GM23338 (cell line): ENCODE measurements around the gene ABI1. TPM values are rescaled to one million over a fixed set of nuclear protein-coding genes. Genes with fewer than 3 reads are reported as not detected.

Experiments
- ATAC-seq: fragments of 200-7000 bp; cut with Tn5 transposase; 3 replicates; pipeline ENCODE4 v1.9.1; 2020
- DNase-seq: peaks from one replicate; pipeline ENCODE4 v3.0.0-alpha.2; 2015; ENCODE audit warnings: low spot score
- H2AFZ ChIP-seq: fragments of 200-600 bp; sonication (generic); 2 replicates; pipeline ENCODE4 v1.8.0; 2016; ENCODE audit warnings: antibody characterized with exemption, mild to moderate bottlenecking, moderate library complexity
- H3F3A ChIP-seq: fragments of 200-600 bp; sonication (generic); replicated peaks from 2 replicates; pipeline ENCODE4 v1.8.0; 2017; ENCODE audit warnings: antibody characterized with exemption, mixed run types, low read depth
- H3K27ac ChIP-seq: fragments of 200-600 bp; sonication (generic); 2 replicates; pipeline ENCODE4 v1.6.1; 2016; ENCODE audit warnings: low read depth
- H3K27me3 ChIP-seq: fragments of 200-600 bp; sonication (generic); 2 replicates; pipeline ENCODE4 v1.8.0; 2016; ENCODE audit warnings: mild to moderate bottlenecking, mixed run types, moderate library complexity; ENCODE audit not compliant: insufficient read depth
- H3K36me3 ChIP-seq: fragments of 200-600 bp; sonication (generic); 2 replicates; pipeline ENCODE4 v1.8.0; 2016; ENCODE audit warnings: mild to moderate bottlenecking; ENCODE audit not compliant: insufficient read depth
- H3K4me1 ChIP-seq: fragments of 200-600 bp; sonication (generic); 2 replicates; pipeline ENCODE4 v1.8.0; 2016; ENCODE audit warnings: mild to moderate bottlenecking, moderate library complexity; ENCODE audit not compliant: insufficient read depth
- H3K4me2 ChIP-seq: fragments of 200-600 bp; sonication (generic); 2 replicates; pipeline ENCODE4 v1.7.1; 2017; ENCODE audit warnings: mixed run types
- H3K4me3 ChIP-seq: fragments of 200-600 bp; sonication (generic); 2 replicates; pipeline ENCODE4 v1.6.1; 2016; ENCODE audit warnings: mixed run types
- H3K79me2 ChIP-seq: fragments of 200-600 bp; sonication (generic); replicated peaks from 2 replicates; pipeline ENCODE4 v1.8.0; 2017; ENCODE audit warnings: mild to moderate bottlenecking; ENCODE audit not compliant: insufficient read depth
- H3K9me2 ChIP-seq: fragments of 200-600 bp; sonication (generic); 2 replicates; pipeline ENCODE4 v1.8.0; 2017; ENCODE audit not compliant: insufficient read depth
- H4K20me1 ChIP-seq: fragments of 200-600 bp; sonication (generic); replicated peaks from 2 replicates; pipeline ENCODE4 v1.8.0; 2017; ENCODE audit warnings: mild to moderate bottlenecking; ENCODE audit not compliant: insufficient read depth
- H3K27ac Mint-ChIP-seq: 2 replicates; pipeline ENCODE4 v1.8.0; 2020; ENCODE audit warnings: inconsistent platforms, mild to moderate bottlenecking, moderate library complexity, mixed read lengths
- H3K27me3 Mint-ChIP-seq: 3 replicates; pipeline ENCODE4 v1.8.0; 2022; ENCODE audit warnings: low read depth, mild to moderate bottlenecking, moderate library complexity, mixed read lengths, inconsistent platforms; ENCODE audit not compliant: insufficient read depth, poor library complexity
- H3K36me3 Mint-ChIP-seq: 3 replicates; pipeline ENCODE4 v1.8.0; 2021; ENCODE audit warnings: low read depth, mild to moderate bottlenecking, inconsistent platforms, moderate library complexity, mixed read lengths
- H3K4me1 Mint-ChIP-seq: 3 replicates; pipeline ENCODE4 v1.8.0; 2020; ENCODE audit warnings: mild to moderate bottlenecking, inconsistent platforms, mixed read lengths
- H3K4me3 Mint-ChIP-seq: 3 replicates; pipeline ENCODE4 v1.8.0; 2021; ENCODE audit warnings: moderate library complexity, mild to moderate bottlenecking, inconsistent platforms, mixed read lengths
- H3K9me3 Mint-ChIP-seq: 3 replicates; pipeline ENCODE4 v1.8.0; 2020; ENCODE audit warnings: moderate library complexity, mild to moderate bottlenecking, inconsistent platforms, mixed read lengths
- CREB1 ChIP-seq: fragments of 250-450 bp; sonication (Bioruptor Pico); IDR thresholded peaks from 2 replicates; pipeline ENCODE4 v1.5.0; 2020; ENCODE audit warnings: low read depth, mild to moderate bottlenecking, moderate library complexity
- EZH2 ChIP-seq: fragments of 200-600 bp; sonication (generic); IDR thresholded peaks from one replicate; pipeline ENCODE4 v1.8.0; 2017; ENCODE audit warnings: antibody characterized with exemption, mild to moderate bottlenecking, low read depth; ENCODE audit not compliant: unreplicated experiment
- EZH2phosphoT487 ChIP-seq: fragments of 200-600 bp; sonication (generic); IDR thresholded peaks from one replicate; pipeline ENCODE4 v1.8.1; 2018; ENCODE audit warnings: antibody characterized with exemption; ENCODE audit not compliant: unreplicated experiment
- JUNB ChIP-seq: IDR thresholded peaks from one replicate; pipeline ENCODE4 v1.6.1; 2016; ENCODE audit warnings: antibody characterized with exemption; ENCODE audit not compliant: unreplicated experiment
- NANOG ChIP-seq: IDR thresholded peaks from 2 replicates; pipeline ENCODE4 v1.6.1; 2016; ENCODE audit warnings: antibody characterized with exemption, borderline replicate concordance
- POLR2AphosphoS5 ChIP-seq: IDR thresholded peaks from 2 replicates; pipeline ENCODE4 v1.6.1; 2016; ENCODE audit warnings: antibody characterized with exemption, low read depth
- STAT1 ChIP-seq: IDR thresholded peaks from one replicate; pipeline ENCODE4 v1.6.1; 2016; ENCODE audit warnings: antibody characterized with exemption; ENCODE audit not compliant: unreplicated experiment
- ZNF114 ChIP-seq: fragments of 250-450 bp; sonication (Bioruptor Pico); IDR thresholded peaks from 2 replicates; pipeline ENCODE4 v1.5.0; 2020; ENCODE audit warnings: mild to moderate bottlenecking, moderate library complexity
- ZNF331 ChIP-seq: fragments of 250-450 bp; sonication (Bioruptor Pico); IDR thresholded peaks from 2 replicates; pipeline ENCODE4 v1.5.0; 2020; ENCODE audit warnings: low read depth, mild to moderate bottlenecking, moderate library complexity
- polyA plus RNA-seq: library from polyadenylated mRNA; unstranded; fragments of >200 nt; fragmentation: Nextera tagmentation; extraction: Ambion mirVana; gene quantifications from 2 replicates; pipeline ENCODE4 v1.2.1, GENCODE V29; 2016
- total RNA-seq: library from RNA; depleted of rRNA; stranded (reverse); fragments of >200 nt; shearing (Covaris generic); gene quantifications from 2 replicates; pipeline ENCODE4 v1.2.3, GENCODE V29; 2014
- TF ChIP-seq, protein P1 (sequence below): IDR thresholded peaks from 2 replicates; pipeline ENCODE4 v1.6.1; 2016; ENCODE audit warnings: antibody characterized with exemption
- TF ChIP-seq, protein P2 (sequence below): fragments of 250-450 bp; sonication (Bioruptor Pico); IDR thresholded peaks from 2 replicates; pipeline ENCODE4 v1.5.0; 2020; ENCODE audit warnings: mild to moderate bottlenecking, moderate library complexity

ABI1 gene
- total and polyA plus RNA-seq, 2 experiments from 2014 or later: 22.3 to 30.7 TPM

DNA sequence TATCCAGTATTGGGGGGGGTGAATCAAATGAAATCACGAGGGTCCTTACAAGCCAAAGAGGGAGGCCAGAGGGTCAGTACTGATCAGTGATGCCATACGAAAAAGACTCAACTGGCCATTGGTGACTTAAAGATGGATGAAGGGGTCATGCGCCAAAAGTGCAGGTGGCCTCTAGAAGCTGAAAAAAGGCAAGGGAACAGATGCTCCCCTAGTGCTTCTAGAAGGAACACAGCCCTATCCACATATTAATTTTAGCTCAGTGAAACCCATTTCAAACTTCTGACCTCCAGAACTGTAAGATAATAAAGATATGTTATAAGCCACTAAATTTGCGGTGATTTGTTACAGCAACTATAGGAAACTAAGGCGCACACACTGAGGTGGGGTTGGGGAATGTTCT is 62.5 kb downstream of the ABI1 start:
- H3F3A ChIP-seq: no peaks in the 10 kb centered on the region
- no peak overlapping the region for H3K4me2 ChIP-seq
- Mint-ChIP-seq H3K27ac (no peak overlapping the region), H3K36me3 (peaks cover 32% of the 10 kb centered on the region), H3K4me1 (peaks cover 12% of the 10 kb centered on the region), H3K4me3 (no peak overlapping the region), H3K9me3 (peaks cover 29% of the 10 kb centered on the region), H3K27me3 (no peaks in the 10 kb centered on the region)
- H3K9me2 ChIP-seq: no peaks in the 10 kb centered on the region
- no peaks in the 10 kb centered on the region for H4K20me1 ChIP-seq
- H3K4me3 ChIP-seq: no peak overlapping the region
- H3K27ac ChIP-seq: no peak overlapping the region
- peaks cover 99% of the 10 kb centered on the region for H3K79me2 ChIP-seq
- peaks cover 12% of the 10 kb centered on the region for H3K4me1 ChIP-seq
- H2AFZ ChIP-seq: no peak overlapping the region
- TF ChIP-seq JUNB: no peak
- no peak for TF ChIP-seq POLR2AphosphoS5
- no peak for TF ChIP-seq EZH2
- no peak for TF ChIP-seq EZH2phosphoT487
- TF ChIP-seq NANOG: no peak
- no peak for TF ChIP-seq ZNF331 (CRISPR knock-in tag)
- TF ChIP-seq, protein P1, sequence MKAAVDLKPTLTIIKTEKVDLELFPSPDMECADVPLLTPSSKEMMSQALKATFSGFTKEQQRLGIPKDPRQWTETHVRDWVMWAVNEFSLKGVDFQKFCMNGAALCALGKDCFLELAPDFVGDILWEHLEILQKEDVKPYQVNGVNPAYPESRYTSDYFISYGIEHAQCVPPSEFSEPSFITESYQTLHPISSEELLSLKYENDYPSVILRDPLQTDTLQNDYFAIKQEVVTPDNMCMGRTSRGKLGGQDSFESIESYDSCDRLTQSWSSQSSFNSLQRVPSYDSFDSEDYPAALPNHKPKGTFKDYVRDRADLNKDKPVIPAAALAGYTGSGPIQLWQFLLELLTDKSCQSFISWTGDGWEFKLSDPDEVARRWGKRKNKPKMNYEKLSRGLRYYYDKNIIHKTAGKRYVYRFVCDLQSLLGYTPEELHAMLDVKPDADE: no peak
- no peaks in the 10 kb centered on the region for H3K27me3 ChIP-seq
- ATAC-seq: no peak
- peaks cover 3% of the 10 kb centered on the region; the same call in 1 of the 2 replicates for H3K36me3 ChIP-seq
- DNase-seq: no peak

DNA sequence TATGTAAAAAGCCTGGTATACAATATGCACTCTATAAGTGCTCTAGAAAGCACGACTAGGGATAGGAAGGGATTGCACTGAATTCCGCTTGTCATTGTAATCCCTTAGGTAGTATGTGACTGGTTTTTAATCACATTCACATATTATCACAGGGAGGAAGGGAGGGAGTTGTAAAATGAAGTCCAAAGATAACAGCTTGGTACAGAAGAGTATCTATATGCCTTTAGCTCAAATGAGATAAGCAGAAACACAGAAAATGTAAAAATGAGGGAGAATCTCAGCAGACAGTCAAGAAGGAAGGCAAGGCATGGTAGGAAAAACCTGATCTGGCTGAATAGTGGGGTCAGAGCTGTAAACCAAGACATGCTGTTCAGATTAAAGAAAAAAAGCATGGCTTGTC is 63.4 kb downstream of the ABI1 start:
- Histone ChIP-seq H2AFZ (no peak overlapping the region), H3K4me1 (peaks cover 3% of the 10 kb centered on the region; the same call in 1 of the 2 replicates), H4K20me1 (no peaks in the 10 kb centered on the region), H3K79me2 (peaks cover 99% of the 10 kb centered on the region), H3K27ac (no peak overlapping the region), H3K9me2 (no peaks in the 10 kb centered on the region), H3K36me3 (peaks cover 3% of the 10 kb centered on the region; the same call in 1 of the 2 replicates), H3F3A (no peaks in the 10 kb centered on the region), H3K4me2 (no peak overlapping the region), H3K4me3 (no peak overlapping the region), H3K27me3 (no peaks in the 10 kb centered on the region)
- H3K36me3 Mint-ChIP-seq: peaks cover 32% of the 10 kb centered on the region
- no peaks in the 10 kb centered on the region for H3K27me3 Mint-ChIP-seq
- no peak overlapping the region for H3K27ac Mint-ChIP-seq
- H3K9me3 Mint-ChIP-seq: peaks cover 29% of the 10 kb centered on the region
- no peak for DNase-seq
- no peak for ATAC-seq
- H3K4me1 Mint-ChIP-seq: peaks cover 2% of the 10 kb centered on the region
- H3K4me3 Mint-ChIP-seq: no peak overlapping the region
- TF ChIP-seq NANOG: no peak
- TF ChIP-seq STAT1: no peak
- TF ChIP-seq, protein P1: no peak
- TF ChIP-seq, protein P2, sequence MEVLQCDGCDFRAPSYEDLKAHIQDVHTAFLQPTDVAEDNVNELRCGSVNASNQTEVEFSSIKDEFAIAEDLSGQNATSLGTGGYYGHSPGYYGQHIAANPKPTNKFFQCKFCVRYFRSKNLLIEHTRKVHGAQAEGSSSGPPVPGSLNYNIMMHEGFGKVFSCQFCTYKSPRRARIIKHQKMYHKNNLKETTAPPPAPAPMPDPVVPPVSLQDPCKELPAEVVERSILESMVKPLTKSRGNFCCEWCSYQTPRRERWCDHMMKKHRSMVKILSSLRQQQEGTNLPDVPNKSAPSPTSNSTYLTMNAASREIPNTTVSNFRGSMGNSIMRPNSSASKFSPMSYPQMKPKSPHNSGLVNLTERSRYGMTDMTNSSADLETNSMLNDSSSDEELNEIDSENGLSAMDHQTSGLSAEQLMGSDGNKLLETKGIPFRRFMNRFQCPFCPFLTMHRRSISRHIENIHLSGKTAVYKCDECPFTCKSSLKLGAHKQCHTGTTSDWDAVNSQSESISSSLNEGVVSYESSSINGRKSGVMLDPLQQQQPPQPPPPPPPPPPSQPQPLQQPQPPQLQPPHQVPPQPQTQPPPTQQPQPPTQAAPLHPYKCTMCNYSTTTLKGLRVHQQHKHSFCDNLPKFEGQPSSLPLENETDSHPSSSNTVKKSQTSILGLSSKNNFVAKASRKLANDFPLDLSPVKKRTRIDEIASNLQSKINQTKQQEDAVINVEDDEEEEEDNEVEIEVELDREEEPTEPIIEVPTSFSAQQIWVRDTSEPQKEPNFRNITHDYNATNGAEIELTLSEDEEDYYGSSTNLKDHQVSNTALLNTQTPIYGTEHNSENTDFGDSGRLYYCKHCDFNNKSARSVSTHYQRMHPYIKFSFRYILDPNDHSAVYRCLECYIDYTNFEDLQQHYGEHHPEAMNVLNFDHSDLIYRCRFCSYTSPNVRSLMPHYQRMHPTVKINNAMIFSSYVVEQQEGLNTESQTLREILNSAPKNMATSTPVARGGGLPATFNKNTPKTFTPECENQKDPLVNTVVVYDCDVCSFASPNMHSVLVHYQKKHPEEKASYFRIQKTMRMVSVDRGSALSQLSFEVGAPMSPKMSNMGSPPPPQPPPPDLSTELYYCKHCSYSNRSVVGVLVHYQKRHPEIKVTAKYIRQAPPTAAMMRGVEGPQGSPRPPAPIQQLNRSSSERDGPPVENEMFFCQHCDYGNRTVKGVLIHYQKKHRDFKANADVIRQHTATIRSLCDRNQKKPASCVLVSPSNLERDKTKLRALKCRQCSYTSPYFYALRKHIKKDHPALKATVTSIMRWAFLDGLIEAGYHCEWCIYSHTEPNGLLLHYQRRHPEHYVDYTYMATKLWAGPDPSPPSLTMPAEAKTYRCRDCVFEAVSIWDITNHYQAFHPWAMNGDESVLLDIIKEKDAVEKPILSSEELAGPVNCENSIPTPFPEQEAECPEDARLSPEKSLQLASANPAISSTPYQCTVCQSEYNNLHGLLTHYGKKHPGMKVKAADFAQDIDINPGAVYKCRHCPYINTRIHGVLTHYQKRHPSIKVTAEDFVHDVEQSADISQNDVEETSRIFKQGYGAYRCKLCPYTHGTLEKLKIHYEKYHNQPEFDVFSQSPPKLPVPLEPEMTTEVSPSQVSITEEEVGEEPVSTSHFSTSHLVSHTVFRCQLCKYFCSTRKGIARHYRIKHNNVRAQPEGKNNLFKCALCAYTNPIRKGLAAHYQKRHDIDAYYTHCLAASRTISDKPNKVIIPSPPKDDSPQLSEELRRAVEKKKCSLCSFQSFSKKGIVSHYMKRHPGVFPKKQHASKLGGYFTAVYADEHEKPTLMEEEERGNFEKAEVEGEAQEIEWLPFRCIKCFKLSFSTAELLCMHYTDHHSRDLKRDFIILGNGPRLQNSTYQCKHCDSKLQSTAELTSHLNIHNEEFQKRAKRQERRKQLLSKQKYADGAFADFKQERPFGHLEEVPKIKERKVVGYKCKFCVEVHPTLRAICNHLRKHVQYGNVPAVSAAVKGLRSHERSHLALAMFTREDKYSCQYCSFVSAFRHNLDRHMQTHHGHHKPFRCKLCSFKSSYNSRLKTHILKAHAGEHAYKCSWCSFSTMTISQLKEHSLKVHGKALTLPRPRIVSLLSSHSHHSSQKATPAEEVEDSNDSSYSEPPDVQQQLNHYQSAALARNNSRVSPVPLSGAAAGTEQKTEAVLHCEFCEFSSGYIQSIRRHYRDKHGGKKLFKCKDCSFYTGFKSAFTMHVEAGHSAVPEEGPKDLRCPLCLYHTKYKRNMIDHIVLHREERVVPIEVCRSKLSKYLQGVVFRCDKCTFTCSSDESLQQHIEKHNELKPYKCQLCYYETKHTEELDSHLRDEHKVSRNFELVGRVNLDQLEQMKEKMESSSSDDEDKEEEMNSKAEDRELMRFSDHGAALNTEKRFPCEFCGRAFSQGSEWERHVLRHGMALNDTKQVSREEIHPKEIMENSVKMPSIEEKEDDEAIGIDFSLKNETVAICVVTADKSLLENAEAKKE (CRISPR knock-in tag): no peak
- TF ChIP-seq CREB1 (CRISPR knock-in tag): no peak
- no peak for TF ChIP-seq EZH2phosphoT487
- no peak for TF ChIP-seq ZNF331 (CRISPR knock-in tag)
- TF ChIP-seq POLR2AphosphoS5: no peak
- TF ChIP-seq JUNB: no peak
- TF ChIP-seq ZNF114: no peak
